AG04449 (cell line): Measurements from ENCODE around the gene UBE3D.

ENCODE experiments used
- CTCF ChIA-PET: fragments of 350-600 bp; formaldehyde crosslinking; extraction: SDS; loops from one replicate; lab custom pipeline; 2021; ENCODE audit warnings: antibody characterized with exemption; lab: Yijun Ruan, JAX
- POLR2A ChIA-PET: fragments of 400-600, 350-600 bp; formaldehyde crosslinking; extraction: SDS; loops from one replicate; lab custom pipeline; 2020; ENCODE audit warnings: antibody characterized with exemption, inconsistent platforms; lab: Yijun Ruan, JAX
- DNase-seq: peaks from one replicate; pipeline ENCODE4 v3.0.0-alpha.2; 2010; ENCODE audit warnings: low read depth, low spot score
- H3K4me3 ChIP-seq: 2 replicates; pipeline ENCODE4 v1.5.1; 2011; ENCODE audit warnings: low read depth, mild to moderate bottlenecking, control low read depth, low read length
- TF ChIP-seq, protein P1 (sequence below): IDR thresholded peaks from one replicate; pipeline ENCODE4 v1.5.1; 2011; ENCODE audit warnings: mild to moderate bottlenecking, moderate library complexity, low read length, control low read depth, inconsistent platforms; ENCODE audit not compliant: insufficient read depth; ENCODE audit errors: missing control alignments

Gene UBE3D

GRCh38 chr6:83053678-83054077, 12.0 kb downstream of the UBE3D start:
- CTCF ChIA-PET: interaction anchor here (0.7 to 9.1 kb wide), 11 partner anchors 11 to 805 kb away, joined by 3 to 195 read pairs (median 5); partner anchors contain the start of genes DOP1A and UBE3D
- TF ChIP-seq, protein P1, sequence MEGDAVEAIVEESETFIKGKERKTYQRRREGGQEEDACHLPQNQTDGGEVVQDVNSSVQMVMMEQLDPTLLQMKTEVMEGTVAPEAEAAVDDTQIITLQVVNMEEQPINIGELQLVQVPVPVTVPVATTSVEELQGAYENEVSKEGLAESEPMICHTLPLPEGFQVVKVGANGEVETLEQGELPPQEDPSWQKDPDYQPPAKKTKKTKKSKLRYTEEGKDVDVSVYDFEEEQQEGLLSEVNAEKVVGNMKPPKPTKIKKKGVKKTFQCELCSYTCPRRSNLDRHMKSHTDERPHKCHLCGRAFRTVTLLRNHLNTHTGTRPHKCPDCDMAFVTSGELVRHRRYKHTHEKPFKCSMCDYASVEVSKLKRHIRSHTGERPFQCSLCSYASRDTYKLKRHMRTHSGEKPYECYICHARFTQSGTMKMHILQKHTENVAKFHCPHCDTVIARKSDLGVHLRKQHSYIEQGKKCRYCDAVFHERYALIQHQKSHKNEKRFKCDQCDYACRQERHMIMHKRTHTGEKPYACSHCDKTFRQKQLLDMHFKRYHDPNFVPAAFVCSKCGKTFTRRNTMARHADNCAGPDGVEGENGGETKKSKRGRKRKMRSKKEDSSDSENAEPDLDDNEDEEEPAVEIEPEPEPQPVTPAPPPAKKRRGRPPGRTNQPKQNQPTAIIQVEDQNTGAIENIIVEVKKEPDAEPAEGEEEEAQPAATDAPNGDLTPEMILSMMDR: no peak
- DNase-seq: no peak
- H3K4me3 ChIP-seq: no peak overlapping the region
- POLR2A ChIA-PET: no interaction called here

- POLR2A ChIA-PET: no interaction called here
- no peak for DNase-seq
- CTCF ChIA-PET: interaction anchor here (5.4 to 9.1 kb wide), 3 partner anchors 14 to 799 kb away, joined by 40 to 195 read pairs (median 57); partner anchors contain the start of genes DOP1A and UBE3D
- no peak overlapping the region for H3K4me3 ChIP-seq
- TF ChIP-seq, protein P1: no peak
These were observed 14.1 kb downstream of the UBE3D start for GRCh38 chr6:83051377-83052172.

- TF ChIP-seq, protein P1: no peak
- CTCF ChIA-PET: interaction anchor here (0.9 to 2.2 kb wide), 4 partner anchors 10 to 795 kb away, joined by 3 to 8 read pairs (median 5); partner anchors contain the start of genes DOP1A and UBE3D
- POLR2A ChIA-PET: no interaction called here
These were observed 18.4 kb downstream of the UBE3D start for GRCh38 chr6:83047065-83047754.

GRCh38 chr6:83044091-83044768, 21.4 kb downstream of the UBE3D start:
- POLR2A ChIA-PET: no interaction called here
- CTCF ChIA-PET: interaction anchor here (1.1 to 1.7 kb wide), 2 partner anchors 10 to 21 kb away, joined by 4 to 6 read pairs; partner anchors contain the start of gene UBE3D
- TF ChIP-seq, protein P1: no peak
- no peak for DNase-seq
- no peak overlapping the region for H3K4me3 ChIP-seq

More at GRCh38 chr6:83047065-83047754, 18.4 kb downstream of the UBE3D start:
- no peak for DNase-seq
- no peak overlapping the region for H3K4me3 ChIP-seq

- DNase-seq: no peak
- no peak overlapping the region for H3K4me3 ChIP-seq
- ChIA-PET CTCF (interaction anchor here (1.5 to 1.7 kb wide), 2 partner anchors 12 to 23 kb away, joined by 5 to 6 read pairs; partner anchors contain the start of gene UBE3D), POLR2A (no interaction called here)
- TF ChIP-seq, protein P1: no peak
These were observed 23.1 kb downstream of the UBE3D start for GRCh38 chr6:83042467-83043053.
